Ovary (tissue), 3 donors: ENCODE measurements around the gene SSR4.

Experiments used
- POLR2A ChIP-seq: fragments of 450-650 bp; IDR thresholded peaks from one replicate; pipeline ENCODE4 v1.6.1; 2017; ENCODE audit warnings: antibody characterized with exemption, mild to moderate bottlenecking, moderate library complexity
- TF ChIP-seq, protein P1 (sequence below), 3 donors: fragments of 450-650 bp in 2 of 3; fragments of 200-600 bp in 1 of 3; IDR thresholded peaks; one replicate each; pipeline versions ENCODE4 v1.5.1 to v1.8.0; 2016 to 2022; ENCODE audit warnings: antibody characterized with exemption in 3 of 3, mild to moderate bottlenecking in 1 of 3
- donor health status: DM: no; HTN: no; CAD: no.

DNA sequence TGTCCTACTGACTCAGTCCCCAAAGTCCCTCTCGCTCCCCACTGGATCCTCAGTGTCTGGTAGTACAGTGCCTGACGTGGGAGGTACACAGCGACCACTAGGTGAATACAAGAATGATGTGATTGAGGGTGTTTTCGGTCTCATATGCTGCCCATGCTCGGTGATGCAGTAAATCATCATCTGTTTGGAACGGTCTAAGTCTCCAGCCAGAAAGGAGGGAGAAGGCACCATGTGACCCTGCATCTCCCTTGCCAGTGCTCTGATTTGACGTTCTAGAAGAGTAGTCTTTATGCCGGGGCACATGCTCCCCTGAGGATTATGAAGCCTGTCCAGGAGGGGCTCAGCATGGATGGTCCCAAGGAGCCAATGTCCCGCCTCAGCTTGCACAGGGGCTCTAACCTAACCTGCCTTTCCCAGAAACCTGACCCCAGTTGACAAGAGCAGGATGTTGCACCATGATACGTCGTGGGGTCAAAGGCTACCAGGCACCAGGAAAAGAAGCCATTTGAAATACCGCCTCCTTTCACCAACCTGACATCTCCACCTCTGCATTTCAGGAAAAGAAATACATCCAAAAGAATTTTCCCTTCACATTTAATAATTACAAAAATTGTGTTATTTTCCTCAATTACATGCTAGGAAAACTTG lies 44.2 kb upstream of the SSR4 start:
- no peak for TF ChIP-seq POLR2A
- TF ChIP-seq, protein P1, sequence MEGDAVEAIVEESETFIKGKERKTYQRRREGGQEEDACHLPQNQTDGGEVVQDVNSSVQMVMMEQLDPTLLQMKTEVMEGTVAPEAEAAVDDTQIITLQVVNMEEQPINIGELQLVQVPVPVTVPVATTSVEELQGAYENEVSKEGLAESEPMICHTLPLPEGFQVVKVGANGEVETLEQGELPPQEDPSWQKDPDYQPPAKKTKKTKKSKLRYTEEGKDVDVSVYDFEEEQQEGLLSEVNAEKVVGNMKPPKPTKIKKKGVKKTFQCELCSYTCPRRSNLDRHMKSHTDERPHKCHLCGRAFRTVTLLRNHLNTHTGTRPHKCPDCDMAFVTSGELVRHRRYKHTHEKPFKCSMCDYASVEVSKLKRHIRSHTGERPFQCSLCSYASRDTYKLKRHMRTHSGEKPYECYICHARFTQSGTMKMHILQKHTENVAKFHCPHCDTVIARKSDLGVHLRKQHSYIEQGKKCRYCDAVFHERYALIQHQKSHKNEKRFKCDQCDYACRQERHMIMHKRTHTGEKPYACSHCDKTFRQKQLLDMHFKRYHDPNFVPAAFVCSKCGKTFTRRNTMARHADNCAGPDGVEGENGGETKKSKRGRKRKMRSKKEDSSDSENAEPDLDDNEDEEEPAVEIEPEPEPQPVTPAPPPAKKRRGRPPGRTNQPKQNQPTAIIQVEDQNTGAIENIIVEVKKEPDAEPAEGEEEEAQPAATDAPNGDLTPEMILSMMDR (IDR thresholded peaks at IDR 0.05), result no peak
